HG03108 (cell line): ENCODE measurements around the gene TGFBR3L.
A peak's percentile ranks its signal among the peaks of the same experiment; 100 is the strongest.

Experiments used
- ATAC-seq: cut with Tn5 transposase; IDR thresholded peaks from one replicate; pipeline ENCODE4 v1.9.1; 2021; ENCODE audit warnings: moderate library complexity; ENCODE audit not compliant: unreplicated experiment

Gene TGFBR3L

DNA sequence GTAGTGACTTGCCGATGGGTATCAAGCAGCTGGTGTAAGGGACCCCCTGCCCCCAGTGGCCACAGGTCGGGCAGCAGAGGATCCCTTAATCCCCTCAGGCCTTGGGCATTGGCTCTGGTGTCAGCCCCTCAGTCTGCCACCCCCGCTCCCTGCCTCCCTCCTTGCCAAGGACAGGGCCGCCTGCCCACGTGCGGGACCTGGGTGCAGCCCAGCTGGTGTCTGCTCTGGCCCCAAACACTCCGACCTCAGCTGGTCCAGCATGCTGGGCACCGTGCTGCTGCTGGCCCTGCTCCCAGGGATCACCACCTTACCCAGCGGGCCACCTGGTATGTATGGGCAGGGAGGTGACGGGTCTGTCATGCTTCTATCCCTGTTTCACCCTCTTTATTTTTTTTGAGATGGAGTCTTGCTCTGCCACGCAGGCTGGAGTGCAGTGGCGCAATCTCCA is at the start of gene TGFBR3L:
Gene TGFBR3L, plus strand, starts transcription at position 233 of the 448 bp plus-strand sequence.
- no peak for ATAC-seq

GRCh38 chr19:7865262-7865911 is 49.2 kb upstream of the TGFBR3L start:
- ATAC-seq = no peak

GRCh38 chr19:7866399-7867091 is 48.1 kb upstream of the TGFBR3L start:
- ATAC-seq = no peak

- ATAC-seq = no peak
Observed at GRCh38 chr19:7867092-7867844, 47.4 kb upstream of the TGFBR3L start.

GRCh38 chr19:7868326-7868670 is 46.3 kb upstream of the TGFBR3L start:
- no peak for ATAC-seq

GRCh38 chr19:7868671-7869452 is 45.8 kb upstream of the TGFBR3L start:
- ATAC-seq = peak; percentile 57

DNA sequence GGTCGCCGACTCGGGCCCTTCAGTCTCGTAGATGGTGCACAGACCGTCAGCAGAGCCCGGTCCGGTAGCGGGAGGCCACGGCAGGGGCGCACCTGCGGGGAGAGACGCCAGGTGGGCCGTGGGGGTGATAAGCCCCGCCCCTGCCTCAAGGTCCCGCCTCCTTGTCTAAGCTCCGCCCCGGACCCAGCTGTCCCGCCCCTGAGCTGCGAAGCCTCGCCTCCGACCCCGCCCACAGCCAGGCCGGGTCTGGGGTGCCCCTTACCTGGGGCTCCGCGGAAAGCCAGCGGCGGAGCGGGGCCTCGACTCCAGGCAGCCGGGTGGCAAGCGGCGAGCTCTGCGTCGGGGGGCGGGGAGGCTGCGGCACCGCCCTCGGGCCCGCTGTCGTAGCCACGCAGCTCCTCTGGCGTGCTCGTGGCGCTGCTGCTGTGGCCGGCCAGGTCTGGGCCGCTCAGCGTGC is 45.1 kb upstream of the TGFBR3L start:
- ATAC-seq = peak; percentile 28

DNA sequence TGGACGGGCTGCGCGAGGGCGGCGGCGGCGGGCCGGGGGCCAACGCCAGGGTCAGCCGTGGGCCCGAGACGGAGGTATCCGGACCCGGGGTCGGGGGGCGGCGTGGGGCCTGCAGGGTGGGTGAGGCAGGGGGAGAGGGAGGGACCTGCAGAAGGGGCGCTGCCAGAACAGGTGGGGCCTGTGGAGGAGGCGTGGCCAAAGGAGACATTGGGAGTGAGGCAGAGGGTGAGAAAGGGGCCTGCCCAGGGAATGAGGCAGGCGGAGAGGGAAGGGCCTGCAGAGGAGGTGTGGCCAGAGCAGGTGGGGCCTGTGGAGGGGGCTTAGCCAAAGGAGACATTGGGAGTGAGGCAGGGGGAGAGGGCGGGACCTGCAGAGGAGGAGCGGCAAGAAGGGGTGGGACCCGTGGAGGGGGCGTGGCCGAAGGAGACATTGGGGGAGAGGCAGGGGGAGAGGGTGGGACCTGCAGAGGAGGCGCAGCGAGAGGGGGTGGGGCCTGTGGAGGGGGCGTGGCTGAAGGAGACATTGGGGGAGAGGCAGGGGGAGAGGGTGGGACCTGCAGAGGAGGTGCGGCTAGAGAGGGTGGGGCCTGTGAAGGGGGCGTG is 44.6 kb upstream of the TGFBR3L start:
- ATAC-seq = no peak

- ATAC-seq = no peak
Observed at GRCh38 chr19:7870571-7871436, 43.8 kb upstream of the TGFBR3L start.

GRCh38 chr19:7871437-7872305 is 43.0 kb upstream of the TGFBR3L start:
- no peak for ATAC-seq

DNA sequence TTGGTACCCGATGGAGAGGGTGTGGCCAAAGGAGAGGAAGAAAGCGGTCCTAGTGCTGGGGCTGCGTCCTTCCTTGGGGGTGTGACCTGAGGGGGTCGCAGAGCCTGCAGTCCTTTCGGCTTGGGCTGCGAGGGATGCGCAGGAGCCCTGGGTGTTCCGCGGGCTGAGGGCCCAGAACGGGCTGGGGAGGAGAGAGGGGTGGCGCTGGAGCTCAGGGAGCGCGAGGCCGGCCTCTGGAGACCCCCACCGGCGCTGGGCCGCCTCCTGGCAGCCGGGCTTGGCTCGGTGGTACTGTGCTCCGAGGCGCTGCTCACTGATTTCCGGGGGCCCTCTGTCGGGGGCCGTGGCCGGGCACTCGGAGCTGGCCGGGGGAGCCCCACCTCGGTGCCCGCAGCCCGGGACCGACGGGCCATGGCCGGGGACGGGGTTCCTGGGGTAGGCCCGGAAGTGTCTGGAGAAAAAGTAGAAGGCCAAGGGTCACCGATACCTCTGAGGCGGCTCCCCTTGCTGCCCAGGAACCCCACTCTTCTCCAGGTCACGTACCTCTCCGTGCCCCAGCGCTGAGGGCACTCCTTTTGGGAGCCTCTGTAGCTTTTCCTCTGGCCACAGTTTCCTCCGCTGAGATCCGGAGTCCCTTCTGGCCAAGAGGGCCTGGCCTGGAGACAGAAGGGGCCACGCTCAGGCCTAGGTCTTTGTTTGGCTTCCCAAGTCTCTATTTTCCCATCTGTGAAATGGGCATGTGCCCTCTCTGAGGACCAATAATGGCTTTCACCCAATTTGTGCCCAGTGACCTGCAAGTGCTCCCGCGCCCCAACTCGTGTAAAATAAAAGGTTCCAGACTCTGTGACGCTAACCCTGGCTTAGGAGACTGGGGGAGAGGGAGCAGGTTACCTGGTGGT is 42.1 kb upstream of the TGFBR3L start:
- ATAC-seq = no peak

- no peak for ATAC-seq
Observed at GRCh38 chr19:7873304-7874075, 41.1 kb upstream of the TGFBR3L start.

DNA sequence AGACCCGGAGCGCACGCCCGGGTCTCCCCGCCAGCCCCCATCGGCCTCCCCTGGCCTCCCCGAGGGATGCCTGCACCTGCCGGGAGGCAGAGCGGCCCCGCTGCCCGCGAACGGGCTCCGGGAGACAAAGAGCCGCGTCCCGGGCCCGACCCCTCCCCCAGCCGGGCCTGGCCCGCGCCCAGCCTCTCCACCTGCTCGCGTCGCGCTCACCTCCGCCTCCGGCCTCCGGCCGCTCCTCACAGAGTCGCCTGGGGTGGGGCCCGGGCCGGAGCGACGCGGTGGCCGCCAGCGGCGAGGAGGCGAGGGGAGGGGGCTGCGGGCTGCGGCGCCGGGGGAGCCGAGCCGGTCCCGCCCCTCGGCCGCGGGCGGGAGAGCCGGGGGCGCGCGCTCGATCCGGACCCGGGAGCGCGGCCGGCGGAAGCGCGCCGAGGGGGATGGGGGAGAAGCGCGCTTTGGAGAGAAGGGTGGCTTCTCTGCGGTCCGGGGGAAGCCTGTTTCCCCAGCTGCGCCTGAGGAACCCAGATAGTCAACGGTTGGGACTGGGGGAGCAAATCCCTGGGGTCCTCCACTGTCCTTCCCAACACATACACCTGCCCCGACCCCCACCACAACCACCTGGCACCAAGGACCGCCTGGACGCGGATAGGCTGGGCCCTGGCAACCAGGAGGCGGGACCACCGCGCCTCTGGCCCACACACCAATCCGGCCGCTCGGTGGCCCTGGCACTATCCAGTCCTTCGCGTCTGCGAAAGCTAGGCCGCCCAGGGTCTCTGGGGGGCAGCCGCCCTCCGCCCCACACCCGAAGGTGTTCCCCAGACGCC is 40.3 kb upstream of the TGFBR3L start, which contains the start of gene PRR36:
Gene PRR36, minus strand, starts transcription at position 315 of the 821 bp plus-strand sequence. CDS start 701 bp downstream, outside the sequence.
- ATAC-seq = no peak

- ATAC-seq = no peak
Observed at GRCh38 chr19:7874897-7875273, 39.7 kb upstream of the TGFBR3L start.

GRCh38 chr19:7877249-7877836 is 37.3 kb upstream of the TGFBR3L start:
- no peak for ATAC-seq
